Lung (tissue), 16 donors: Measurements from ENCODE around the gene PINLYP. TPM values are rescaled to one million over a fixed set of nuclear protein-coding genes. Genes with fewer than 3 reads are reported as not detected.

ENCODE experiments used
- ATAC-seq: fragments of 200-7000 bp; cut with Tn5 transposase; one replicate; pipeline ENCODE4 v1.9.1; 2020; ENCODE audit warnings: moderate number of reproducible peaks; ENCODE audit not compliant: insufficient read depth, low FRiP score
- DNase-seq, 3 donors: peaks; one replicate each; pipeline ENCODE4 v3.0.0-alpha.2; 2013 to 2017
- H3K27ac ChIP-seq, 2 donors: one replicate each; pipeline ENCODE4 v1.5.1; 2013; ENCODE audit warnings: mild to moderate bottlenecking in 2 of 2, moderate library complexity in 2 of 2, control low read depth in 1 of 2, inconsistent platforms in 1 of 2, low read depth in 1 of 2, low read length in 1 of 2
- H3K27me3 ChIP-seq, 3 donors: one replicate each; pipeline ENCODE4 v1.5.1; 2013; ENCODE audit warnings: low read length in 2 of 3; ENCODE audit not compliant: control insufficient read depth in 3 of 3, insufficient read depth in 3 of 3
- H3K36me3 ChIP-seq, 4 donors: one replicate each; pipeline ENCODE4 v1.5.1; 2013; ENCODE audit warnings: low read length in 4 of 4, mild to moderate bottlenecking in 1 of 4, moderate library complexity in 1 of 4; ENCODE audit not compliant: control insufficient read depth in 4 of 4, insufficient read depth in 4 of 4
- H3K4me1 ChIP-seq, 5 donors: one replicate each; pipeline ENCODE4 v1.5.1; 2013; ENCODE audit warnings: low read length in 5 of 5, mild to moderate bottlenecking in 2 of 5, moderate library complexity in 1 of 5; ENCODE audit not compliant: control insufficient read depth in 5 of 5, insufficient read depth in 5 of 5
- H3K4me3 ChIP-seq: one replicate; pipeline ENCODE4 v1.5.1; 2013; ENCODE audit warnings: mild to moderate bottlenecking, control low read depth, moderate library complexity
- H3K9ac ChIP-seq, 2 donors: one replicate each; pipeline ENCODE4 v1.5.1; 2013; ENCODE audit warnings: low read length in 2 of 2, control low read depth in 1 of 2; ENCODE audit not compliant: insufficient read depth in 1 of 2
- H3K9me3 ChIP-seq, 4 donors: one replicate each; pipeline ENCODE4 v1.5.1; 2013; ENCODE audit warnings: low read length in 3 of 4, mild to moderate bottlenecking in 1 of 4, moderate library complexity in 1 of 4; ENCODE audit not compliant: control insufficient read depth in 4 of 4, insufficient read depth in 3 of 4
- WGBS, 2 donors: extraction: QIAGEN DNeasy Blood & Tissue Kit; methylation state at CpG; one replicate each; pipeline ENCODE4 v1.1.7; 2013; 5-methylcytosine and 5-hydroxymethylcytosine counted together
- long read RNA-seq, 5 donors: transcript quantifications; one replicate each; lab custom pipeline, GENCODE V29; 2026
- polyA plus RNA-seq, 2 donors: library from polyadenylated mRNA; stranded (reverse); fragments of 200-250 nt; gene quantifications; one replicate each; pipeline ENCODE4 v1.2.1, GENCODE V29; 2013
- total RNA-seq, 2 donors: library from RNA; depleted of rRNA in 1 of 2; stranded (reverse); fragments of >200 nt in 1 of 2; gene quantifications; one replicate each; pipeline ENCODE4 v1.2.1, GENCODE V29; 2014 to 2021
- TF ChIP-seq, protein P1 (sequence below): IDR thresholded peaks from 2 replicates; pipeline ENCODE4 v1.5.1; 2012; ENCODE audit warnings: mild to moderate bottlenecking; ENCODE audit errors: control extremely low read depth, extremely low read depth
- donor health status: control.
- donor health status: control.
- donor health status: Bipolar disorder and iron deficiency.
- donor health status: healthy.
- donor health status: DM: yes; HTN: yes; CAD: no.

The PINLYP gene
- total RNA-seq (1 to 10 TPM; 6.1 to 8.9 TPM), polyA plus RNA-seq (10 to 100 TPM in 1 of 2 donors, 1 to 10 TPM in 1; 7.9 to 14.2 TPM)
- long read RNA-seq, donor 1, partial matches to known transcripts, result 0 of 7 reads
- long read RNA-seq, donor 1, other reads (novel, unspliced or antisense), result 0 of 7 reads
- long read RNA-seq, donor 2, partial matches to known transcripts, result 0 of 3 reads
- long read RNA-seq, donor 2, other reads (novel, unspliced or antisense), result 0 of 3 reads
- long read RNA-seq, donor 3, transcript PINLYP-204 (3 exons, 706 nt), result major isoform, 6 of 12 reads
- long read RNA-seq, donor 3, partial matches to known transcripts, result 0 of 12 reads
- long read RNA-seq, donor 3, other reads (novel, unspliced or antisense), result 0 of 12 reads
- long read RNA-seq, donor 4, transcript PINLYP-204 (3 exons, 706 nt), result major isoform, 5 of 7 reads
- long read RNA-seq, donor 4, partial matches to known transcripts, result 0 of 7 reads
- long read RNA-seq, donor 4, other reads (novel, unspliced or antisense), result 0 of 7 reads
- long read RNA-seq, donor 5, transcript PINLYP-204 (3 exons, 706 nt), result major isoform, 6 of 12 reads
- long read RNA-seq, donor 5, partial matches to known transcripts, result 0 of 12 reads
- long read RNA-seq, donor 5, other reads (novel, unspliced or antisense), result 0 of 12 reads

DNA sequence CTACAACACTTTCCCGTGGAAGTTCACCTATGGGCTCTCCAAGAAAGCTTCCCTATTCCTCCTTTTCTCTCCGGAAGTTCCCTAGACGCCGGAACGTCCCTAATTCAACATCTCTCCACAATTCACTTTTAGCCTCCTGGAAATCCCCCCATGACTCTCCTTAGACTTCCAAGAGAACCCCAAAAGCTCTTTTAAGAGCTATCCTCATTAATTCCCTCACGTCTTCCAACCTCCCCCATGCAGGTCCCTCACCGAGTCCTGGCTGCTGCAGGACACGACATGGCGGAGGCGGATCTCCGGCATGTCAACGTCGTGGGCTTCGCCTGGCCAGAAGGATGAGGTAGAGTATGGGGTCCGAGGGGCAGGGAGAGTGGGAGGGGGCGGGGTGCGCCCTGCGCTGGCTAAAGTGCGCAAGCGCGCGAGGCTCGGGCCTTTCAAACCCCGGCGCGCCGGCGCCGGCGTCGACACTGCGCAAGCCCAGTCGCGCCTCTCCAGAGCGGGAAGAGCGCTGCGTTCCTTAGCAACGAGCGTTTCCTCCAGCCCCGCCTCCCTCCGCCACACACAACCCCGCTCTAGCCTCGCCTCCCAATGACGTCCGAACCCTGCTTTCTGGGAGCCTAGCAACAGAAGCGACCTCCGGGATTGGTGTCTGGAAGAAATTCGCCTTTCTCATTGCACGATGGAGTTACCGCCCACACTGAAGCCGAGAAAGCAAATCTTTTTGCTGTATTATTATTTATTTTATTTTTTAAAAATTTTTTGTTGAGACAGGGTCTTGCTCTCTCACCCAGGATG is at the start of gene PINLYP, which contains the start of gene XRCC1:
PINLYP (plus strand) TSS at position 646 of the 795 bp plus-strand sequence. CDS start 1,391 bp downstream, outside the sequence.
XRCC1 (minus strand) TSS at position 372 of the 795 bp plus-strand sequence; CDS start at position 303, 69 bp downstream.
- Histone ChIP-seq H3K4me3 (peak within 1 kb of the TSS; percentile 75), H3K27me3 (no peaks in the 10 kb centered on the region), H3K27ac (peak within 1 kb of the TSS; percentile 56 to 93), H3K9ac (peak within 1 kb of the TSS; percentile 91 to 100), H3K4me1 (peaks cover 3 to 22% (median 6%) of the 10 kb centered on the region in 5 donors), H3K9me3 (no peaks in the 10 kb centered on the region), H3K36me3 (peaks cover 0 to 2% (median under 1%) of the 10 kb centered on the region in 4 donors)
- 0% methylated on average over 46 to 51 of the region's 51 CpGs for WGBS, 2 donors
- peak; percentile 97 for ATAC-seq
- DNase-seq, result peak; percentile 99 to 100 (median 100)
- TF ChIP-seq, protein P1, sequence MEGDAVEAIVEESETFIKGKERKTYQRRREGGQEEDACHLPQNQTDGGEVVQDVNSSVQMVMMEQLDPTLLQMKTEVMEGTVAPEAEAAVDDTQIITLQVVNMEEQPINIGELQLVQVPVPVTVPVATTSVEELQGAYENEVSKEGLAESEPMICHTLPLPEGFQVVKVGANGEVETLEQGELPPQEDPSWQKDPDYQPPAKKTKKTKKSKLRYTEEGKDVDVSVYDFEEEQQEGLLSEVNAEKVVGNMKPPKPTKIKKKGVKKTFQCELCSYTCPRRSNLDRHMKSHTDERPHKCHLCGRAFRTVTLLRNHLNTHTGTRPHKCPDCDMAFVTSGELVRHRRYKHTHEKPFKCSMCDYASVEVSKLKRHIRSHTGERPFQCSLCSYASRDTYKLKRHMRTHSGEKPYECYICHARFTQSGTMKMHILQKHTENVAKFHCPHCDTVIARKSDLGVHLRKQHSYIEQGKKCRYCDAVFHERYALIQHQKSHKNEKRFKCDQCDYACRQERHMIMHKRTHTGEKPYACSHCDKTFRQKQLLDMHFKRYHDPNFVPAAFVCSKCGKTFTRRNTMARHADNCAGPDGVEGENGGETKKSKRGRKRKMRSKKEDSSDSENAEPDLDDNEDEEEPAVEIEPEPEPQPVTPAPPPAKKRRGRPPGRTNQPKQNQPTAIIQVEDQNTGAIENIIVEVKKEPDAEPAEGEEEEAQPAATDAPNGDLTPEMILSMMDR, result no peak

DNA sequence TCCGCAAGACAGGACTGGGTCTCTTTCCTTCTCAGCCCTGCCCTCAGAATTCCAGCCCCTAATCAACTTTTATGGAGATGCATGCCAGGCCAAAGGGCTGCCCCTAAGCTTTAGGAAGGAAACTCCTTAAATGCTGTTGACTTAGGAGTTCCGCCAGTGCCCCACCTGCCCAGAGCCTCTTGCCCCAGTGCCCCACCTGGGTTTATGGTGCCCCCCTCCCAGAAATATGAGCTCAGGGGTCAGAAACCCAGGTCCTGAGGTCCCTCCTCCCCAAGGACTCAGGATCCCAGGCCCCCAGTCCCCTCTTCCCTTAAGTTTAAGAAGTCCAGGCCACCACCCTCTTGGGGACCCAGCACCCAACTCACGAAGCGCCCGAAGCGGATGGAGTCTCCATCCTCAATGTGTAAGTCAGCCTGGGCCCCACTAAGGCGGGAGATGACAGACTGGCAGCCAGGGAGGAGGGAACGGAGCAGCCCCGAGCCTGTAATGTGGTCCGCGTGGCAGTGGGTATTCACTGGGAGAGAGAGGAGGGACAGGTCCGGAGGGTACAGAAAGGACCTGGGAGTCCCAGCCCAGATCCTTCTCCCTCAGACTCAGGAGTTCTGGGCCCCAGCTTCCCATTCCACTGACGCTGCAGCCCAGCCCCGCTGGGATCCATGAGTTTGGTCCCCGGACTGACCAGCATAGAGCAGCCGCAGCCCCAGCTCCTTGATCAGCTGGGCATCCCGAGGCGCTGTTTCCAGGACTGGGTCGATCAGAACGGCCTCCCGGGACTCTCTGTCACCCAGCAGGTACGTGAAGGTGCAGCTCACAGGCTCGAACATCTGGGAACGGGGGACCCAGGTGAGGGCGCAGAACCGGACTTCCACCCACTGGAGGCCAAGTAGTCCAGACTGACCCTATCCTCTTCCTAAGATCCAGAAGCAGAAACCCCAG is 49.5 kb upstream of the PINLYP start:
- ATAC-seq (peak; percentile 15), DNase-seq (peak in 2 of 3 donors; percentile 14 to 27)
- Histone ChIP-seq H3K9me3 (no peaks in the 10 kb centered on the region), H3K36me3 (no peaks in the 10 kb centered on the region), H3K4me1 (peaks cover 0 to 27% (median 6%) of the 10 kb centered on the region in 5 donors), H3K27me3 (no peaks in the 10 kb centered on the region), H3K27ac (peak overlapping the region; percentile 61 to 80), H3K9ac (peak overlapping the region; percentile 48 to 67), H3K4me3 (peak overlapping the region; percentile 46)
- WGBS, 2 donors, result 1 to 2% methylated on average over 26 of the region's 26 CpGs
- TF ChIP-seq, protein P1, result no peak
